ENCODE results near the gene PYDC2. TPM values are rescaled to one million over a fixed set of nuclear protein-coding genes. Genes with fewer than 3 reads are reported as not detected.

PYDC2 gene
- total RNA-seq, 1 donor: not detected

DNA sequence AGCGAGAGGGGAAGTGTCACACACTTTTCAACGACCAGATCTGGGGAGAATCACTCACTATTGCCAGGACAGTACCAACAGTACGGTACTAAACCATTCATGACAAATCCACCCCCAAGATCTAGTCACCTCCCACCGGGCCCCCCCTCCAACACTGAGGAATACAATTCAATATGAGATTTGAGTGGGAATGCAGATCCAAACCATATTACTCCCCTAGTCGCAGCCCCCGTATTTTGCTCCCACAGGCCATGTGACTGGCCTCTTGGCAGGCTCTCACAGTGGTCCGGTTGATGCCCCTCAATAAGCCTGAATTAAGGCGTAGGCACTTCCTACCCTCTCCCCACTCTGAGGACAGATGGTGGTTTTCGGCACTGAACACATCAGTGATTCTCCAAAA is 45.4 kb upstream of the PYDC2 start:
- Histone ChIP-seq H3K36me3 (ENCODE audit: insufficient read depth, low read length) (no peaks in the 10 kb centered on the region), H3K4me3 (ENCODE audit: insufficient read depth, low read length) (no peak overlapping the region), H2AFZ (ENCODE audit: low read length) (no peak overlapping the region), H3K4me2 (ENCODE audit: insufficient read depth, low read length) (no peak overlapping the region), H3K9me3 (ENCODE audit: low read depth, low read length) (no peaks in the 10 kb centered on the region), H3K4me1 (ENCODE audit: insufficient read depth, low read length) (peaks cover 5% of the 10 kb centered on the region), H4K20me1 (ENCODE audit: insufficient read depth, low read length) (no peaks in the 10 kb centered on the region), H3K79me2 (ENCODE audit: insufficient read depth, low read length) (no peaks in the 10 kb centered on the region), H3K27me3 (ENCODE audit: insufficient read depth, low read length) (no peaks in the 10 kb centered on the region), H3K27ac (ENCODE audit: low read depth, low read length) (no peak overlapping the region)
- DNase-seq (ENCODE audit: insufficient read length, low spot score, missing footprints): no peak
- TF ChIP-seq, protein P1, sequence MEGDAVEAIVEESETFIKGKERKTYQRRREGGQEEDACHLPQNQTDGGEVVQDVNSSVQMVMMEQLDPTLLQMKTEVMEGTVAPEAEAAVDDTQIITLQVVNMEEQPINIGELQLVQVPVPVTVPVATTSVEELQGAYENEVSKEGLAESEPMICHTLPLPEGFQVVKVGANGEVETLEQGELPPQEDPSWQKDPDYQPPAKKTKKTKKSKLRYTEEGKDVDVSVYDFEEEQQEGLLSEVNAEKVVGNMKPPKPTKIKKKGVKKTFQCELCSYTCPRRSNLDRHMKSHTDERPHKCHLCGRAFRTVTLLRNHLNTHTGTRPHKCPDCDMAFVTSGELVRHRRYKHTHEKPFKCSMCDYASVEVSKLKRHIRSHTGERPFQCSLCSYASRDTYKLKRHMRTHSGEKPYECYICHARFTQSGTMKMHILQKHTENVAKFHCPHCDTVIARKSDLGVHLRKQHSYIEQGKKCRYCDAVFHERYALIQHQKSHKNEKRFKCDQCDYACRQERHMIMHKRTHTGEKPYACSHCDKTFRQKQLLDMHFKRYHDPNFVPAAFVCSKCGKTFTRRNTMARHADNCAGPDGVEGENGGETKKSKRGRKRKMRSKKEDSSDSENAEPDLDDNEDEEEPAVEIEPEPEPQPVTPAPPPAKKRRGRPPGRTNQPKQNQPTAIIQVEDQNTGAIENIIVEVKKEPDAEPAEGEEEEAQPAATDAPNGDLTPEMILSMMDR (IDR thresholded peaks at IDR 0.05; ENCODE audit: extremely low read depth, low read depth, low read length): no peak

DNA sequence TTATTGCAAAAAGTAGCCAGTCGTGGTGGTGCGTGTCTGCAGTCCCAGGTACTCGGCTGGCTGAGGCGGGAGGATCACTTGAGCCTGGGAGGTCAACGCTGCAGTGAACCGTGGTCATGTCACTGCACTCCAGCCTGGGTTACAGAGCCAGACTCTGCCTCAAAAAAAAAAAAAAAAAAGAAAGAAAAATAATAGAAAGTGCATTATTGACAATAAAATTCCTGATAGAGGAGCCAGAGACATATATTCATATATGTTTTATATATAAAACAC is 43.6 kb upstream of the PYDC2 start:
- no peaks in the 10 kb centered on the region for H4K20me1 ChIP-seq (ENCODE audit: insufficient read depth, low read length)
- TF ChIP-seq, protein P1 (IDR thresholded peaks at IDR 0.05; ENCODE audit: extremely low read depth, low read depth, low read length): no peak
- no peak overlapping the region for H2AFZ ChIP-seq (ENCODE audit: low read length)
- H3K27ac ChIP-seq (ENCODE audit: low read depth, low read length): no peak overlapping the region
- H3K4me3 ChIP-seq (ENCODE audit: insufficient read depth, low read length): no peak overlapping the region
- no peaks in the 10 kb centered on the region for H3K36me3 ChIP-seq (ENCODE audit: insufficient read depth, low read length)
- H3K9me3 ChIP-seq (ENCODE audit: low read depth, low read length): no peaks in the 10 kb centered on the region
- DNase-seq (ENCODE audit: insufficient read length, low spot score, missing footprints): no peak
- no peaks in the 10 kb centered on the region for H3K79me2 ChIP-seq (ENCODE audit: insufficient read depth, low read length)
- H3K4me1 ChIP-seq (ENCODE audit: insufficient read depth, low read length): peaks cover 5% of the 10 kb centered on the region
- peak overlapping the region; percentile 12 for H3K4me2 ChIP-seq (ENCODE audit: insufficient read depth, low read length)
- no peaks in the 10 kb centered on the region for H3K27me3 ChIP-seq (ENCODE audit: insufficient read depth, low read length)

DNA sequence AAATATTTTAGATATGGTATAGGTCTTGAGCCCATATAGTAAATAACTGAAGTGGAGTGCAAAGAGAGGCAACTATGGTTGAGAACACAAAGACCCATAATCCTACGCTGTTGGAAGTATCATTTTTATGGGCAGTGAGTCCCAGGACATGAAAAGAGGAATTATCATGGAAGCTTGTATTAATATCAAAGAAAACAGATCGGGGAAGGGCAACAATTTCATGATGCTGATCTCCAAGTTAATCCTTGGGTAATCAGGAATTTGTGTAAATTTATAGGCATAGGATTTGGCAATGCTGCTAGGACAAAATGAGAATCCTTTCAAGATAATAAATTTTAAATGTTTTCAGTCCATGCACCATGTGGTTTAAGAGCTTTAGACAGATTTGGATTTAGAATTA is 40.2 kb upstream of the PYDC2 start:
- no peak overlapping the region for H3K4me3 ChIP-seq (ENCODE audit: insufficient read depth, low read length)
- TF ChIP-seq, protein P1 (IDR thresholded peaks at IDR 0.05; ENCODE audit: extremely low read depth, low read depth, low read length): no peak
- no peak for DNase-seq (ENCODE audit: insufficient read length, low spot score, missing footprints)
- H3K4me1 ChIP-seq (ENCODE audit: insufficient read depth, low read length): no peaks in the 10 kb centered on the region
- no peaks in the 10 kb centered on the region for H3K9me3 ChIP-seq (ENCODE audit: low read depth, low read length)
- H4K20me1 ChIP-seq (ENCODE audit: insufficient read depth, low read length): no peaks in the 10 kb centered on the region
- no peaks in the 10 kb centered on the region for H3K36me3 ChIP-seq (ENCODE audit: insufficient read depth, low read length)
- no peaks in the 10 kb centered on the region for H3K79me2 ChIP-seq (ENCODE audit: insufficient read depth, low read length)
- no peak overlapping the region for H2AFZ ChIP-seq (ENCODE audit: low read length)
- H3K27me3 ChIP-seq (ENCODE audit: insufficient read depth, low read length): no peaks in the 10 kb centered on the region
- H3K27ac ChIP-seq (ENCODE audit: low read depth, low read length): no peak overlapping the region
- no peak overlapping the region for H3K4me2 ChIP-seq (ENCODE audit: insufficient read depth, low read length)

- no peaks in the 10 kb centered on the region for H3K27me3 ChIP-seq (ENCODE audit: insufficient read depth, low read length)
- no peaks in the 10 kb centered on the region for H3K4me1 ChIP-seq (ENCODE audit: insufficient read depth, low read length)
These were observed 36.1 kb upstream of the PYDC2 start for GRCh38 chr3:191424881-191425280.

More at GRCh38 chr3:191424881-191425280, 36.1 kb upstream of the PYDC2 start:
- Histone ChIP-seq H3K36me3 (ENCODE audit: insufficient read depth, low read length) (no peaks in the 10 kb centered on the region), H2AFZ (ENCODE audit: low read length) (no peak overlapping the region), H4K20me1 (ENCODE audit: insufficient read depth, low read length) (no peaks in the 10 kb centered on the region), H3K4me3 (ENCODE audit: insufficient read depth, low read length) (no peak overlapping the region), H3K79me2 (ENCODE audit: insufficient read depth, low read length) (no peaks in the 10 kb centered on the region), H3K4me2 (ENCODE audit: insufficient read depth, low read length) (no peak overlapping the region), H3K27ac (ENCODE audit: low read depth, low read length) (no peak overlapping the region), H3K9me3 (ENCODE audit: low read depth, low read length) (no peaks in the 10 kb centered on the region)
- DNase-seq (ENCODE audit: insufficient read length, low spot score, missing footprints): no peak
- TF ChIP-seq, protein P1 (IDR thresholded peaks at IDR 0.05; ENCODE audit: extremely low read depth, low read depth, low read length): no peak
